Prostate gland (tissue), 2 donors: ENCODE results near the gene FGF1.

Experiments used
- POLR2A ChIP-seq: fragments of 450-650 bp; IDR thresholded peaks from one replicate; pipeline ENCODE4 v1.6.1; 2016; ENCODE audit warnings: antibody characterized with exemption, mild to moderate bottlenecking
- POLR2AphosphoS5 ChIP-seq: sonication (generic); formaldehyde crosslinking; IDR thresholded peaks from one replicate; pipeline ENCODE4 v1.6.1; 2017; ENCODE audit warnings: antibody characterized with exemption
- TF ChIP-seq, protein P1 (sequence below), 4 experiments: fragments of 200-600 bp in 2 of 4; fragments of 450-650 bp in 2 of 4; sonication (generic) in 2 of 4; IDR thresholded peaks; 1 replicate in 3 of 4; 2 replicates in 1 of 4; pipeline ENCODE4 v1.5.1; 2016 to 2019; ENCODE audit warnings: antibody characterized with exemption in 4 of 4, mild to moderate bottlenecking in 2 of 4, moderate library complexity in 2 of 4

DNA sequence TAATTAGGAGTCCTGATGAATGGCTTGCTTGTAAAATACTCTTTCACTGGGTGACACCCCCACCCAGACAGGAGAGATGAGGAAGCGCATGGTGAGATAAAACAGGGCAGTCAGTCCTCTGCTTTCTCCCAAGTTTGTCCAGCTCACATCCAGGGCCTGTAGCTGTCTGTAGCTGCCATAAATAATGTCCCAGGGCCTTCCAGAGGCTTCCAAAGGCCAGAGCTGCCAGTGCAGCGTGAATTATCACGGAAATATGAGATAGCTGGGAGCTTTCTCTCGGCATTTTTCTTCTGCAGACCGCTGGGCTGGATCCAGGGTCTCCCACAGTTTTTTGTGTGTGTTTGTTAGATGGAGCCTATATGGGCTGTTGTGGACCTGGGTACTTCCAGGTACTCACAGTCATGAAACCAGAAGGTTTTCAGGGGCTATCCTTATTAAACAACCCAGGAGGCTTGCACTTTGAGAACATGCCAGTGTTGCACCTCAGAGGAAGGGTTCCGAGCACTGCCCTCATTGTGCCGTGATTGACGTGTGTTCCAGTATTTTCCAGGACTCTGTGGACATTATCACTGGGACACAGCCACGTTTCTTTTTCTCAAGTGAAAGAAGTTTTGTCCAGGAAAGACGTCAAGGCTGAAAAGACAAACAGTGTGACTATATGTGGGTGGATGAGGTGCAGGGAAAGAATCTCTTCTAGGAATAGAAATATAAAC, 117.5 kb downstream of the FGF1 start:
- TF ChIP-seq, protein P1, sequence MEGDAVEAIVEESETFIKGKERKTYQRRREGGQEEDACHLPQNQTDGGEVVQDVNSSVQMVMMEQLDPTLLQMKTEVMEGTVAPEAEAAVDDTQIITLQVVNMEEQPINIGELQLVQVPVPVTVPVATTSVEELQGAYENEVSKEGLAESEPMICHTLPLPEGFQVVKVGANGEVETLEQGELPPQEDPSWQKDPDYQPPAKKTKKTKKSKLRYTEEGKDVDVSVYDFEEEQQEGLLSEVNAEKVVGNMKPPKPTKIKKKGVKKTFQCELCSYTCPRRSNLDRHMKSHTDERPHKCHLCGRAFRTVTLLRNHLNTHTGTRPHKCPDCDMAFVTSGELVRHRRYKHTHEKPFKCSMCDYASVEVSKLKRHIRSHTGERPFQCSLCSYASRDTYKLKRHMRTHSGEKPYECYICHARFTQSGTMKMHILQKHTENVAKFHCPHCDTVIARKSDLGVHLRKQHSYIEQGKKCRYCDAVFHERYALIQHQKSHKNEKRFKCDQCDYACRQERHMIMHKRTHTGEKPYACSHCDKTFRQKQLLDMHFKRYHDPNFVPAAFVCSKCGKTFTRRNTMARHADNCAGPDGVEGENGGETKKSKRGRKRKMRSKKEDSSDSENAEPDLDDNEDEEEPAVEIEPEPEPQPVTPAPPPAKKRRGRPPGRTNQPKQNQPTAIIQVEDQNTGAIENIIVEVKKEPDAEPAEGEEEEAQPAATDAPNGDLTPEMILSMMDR (IDR thresholded peaks at IDR 0.05), result no peak
- no peak for TF ChIP-seq POLR2A
- no peak for TF ChIP-seq POLR2AphosphoS5
